Heart left ventricle (tissue), 16 donors: ENCODE results near the gene TMC4. TPM values are rescaled to one million over a fixed set of nuclear protein-coding genes. Genes with fewer than 3 reads are reported as not detected.

Source experiments
- ATAC-seq, 4 donors: fragments of 200-7000 bp; cut with Tn5 transposase; one replicate each; pipeline ENCODE4 v1.9.1; 2020 to 2022; ENCODE audit warnings: moderate library complexity in 4 of 4, mild to moderate bottlenecking in 3 of 4, moderate number of reproducible peaks in 1 of 4
- DNase-seq, 5 donors: peaks; one replicate each; pipeline ENCODE4 v3.0.0-alpha.2; 2020
- H3K27ac ChIP-seq, 12 donors: fragments of 200-600 bp; sonication (generic) in 4 of 12; one replicate each; pipeline versions ENCODE4 v1.5.0 to v1.8.0; 2016 to 2022; ENCODE audit warnings: mild to moderate bottlenecking in 2 of 12
- H3K27me3 ChIP-seq, 9 donors: fragments of 200-600 bp; sonication (generic) in 2 of 9; one replicate each; pipeline versions ENCODE4 v1.5.1 to v1.8.0; 2016 to 2022; ENCODE audit warnings: mild to moderate bottlenecking in 3 of 9
- H3K36me3 ChIP-seq, 9 donors: fragments of 200-600 bp; sonication (generic) in 2 of 9; one replicate each; pipeline versions ENCODE4 v1.5.0 to v1.8.0; 2018 to 2022; ENCODE audit warnings: mild to moderate bottlenecking in 2 of 9
- H3K4me1 ChIP-seq, 12 donors: fragments of 200-600 bp; sonication (generic) in 4 of 12; one replicate each; pipeline versions ENCODE4 v1.5.0 to v1.8.0; 2016 to 2022; ENCODE audit warnings: mild to moderate bottlenecking in 3 of 12
- H3K4me3 ChIP-seq, 12 donors: fragments of 200-600 bp; sonication (generic) in 4 of 12; one replicate each; pipeline versions ENCODE4 v1.5.0 to v1.8.0; 2017 to 2022; ENCODE audit warnings: mild to moderate bottlenecking in 9 of 12, moderate library complexity in 4 of 12
- H3K9me3 ChIP-seq, 12 donors: fragments of 200-600 bp; sonication (generic) in 4 of 12; one replicate each; pipeline versions ENCODE4 v1.5.0 to v1.8.0; 2016 to 2022; ENCODE audit warnings: mild to moderate bottlenecking in 1 of 12
- POLR2A ChIP-seq, 2 donors: fragments of 450-650 bp; IDR thresholded peaks; one replicate each; pipeline ENCODE4 v1.6.1; 2017; ENCODE audit warnings: antibody characterized with exemption in 2 of 2, mild to moderate bottlenecking in 2 of 2, moderate library complexity in 2 of 2
- WGBS, 4 donors: extraction: QIAGEN DNeasy Blood & Tissue Kit in 2 of 4; methylation state at CpG; one replicate each; pipeline versions ENCODE4 v1.1.5 to v1.1.7; 2013 to 2018; 5-methylcytosine and 5-hydroxymethylcytosine counted together
- intact Hi-C, 10 donors: fragments of 100-400 bp; cut with DNase I; formaldehyde crosslinking; loops; one replicate each; pipeline versions ENCODE4 v1.11.1 to v1.14.2; 2022
- polyA plus RNA-seq, 2 donors: library from polyadenylated mRNA; stranded (reverse); fragments of 200-250 nt; gene quantifications; one replicate each; pipeline ENCODE4 v1.2.3, GENCODE V29; 2013
- total RNA-seq, 9 donors: library from RNA; depleted of rRNA in 2 of 9; stranded (reverse); fragments of >200 nt in 2 of 9; fragmentation: NEBNext Ultra II Directional in 3 of 9; extraction: Animal tissue kit (Norgen Biotek cat#: 25700) in 3 of 9; gene quantifications; one replicate each; pipeline versions ENCODE4 v1.1.0 to v1.2.4, GENCODE V29; 2016 to 2023
- TF ChIP-seq, protein P1 (sequence below), 12 donors: fragments of 200-600 bp; sonication (generic) in 4 of 12; IDR thresholded peaks; one replicate each; pipeline versions ENCODE4 v1.5.0 to v1.8.0; 2018 to 2022; ENCODE audit warnings: antibody characterized with exemption in 12 of 12, mild to moderate bottlenecking in 5 of 12
- donor health status: ischemic (EF 13 %, LVEDD 7.1; RV severe dilation, severe dysfunction).
- donor health status: healthy with polysubstance abuse.
- donor health status: DM: no; HTN: yes; CAD: no.
- donor health status: DM: no; HTN: no; CAD: no.
- donor health status: ischemic (EF 25% LVEDD 6.9; RV normal size, moderate dysfunction).
- donor health status: ischemic (EF 25% LVEDD 5.7; RV mildly dilated, moderate dysfunction).
- donor health status: healthy.
- donor health status: DM: yes; HTN: yes; CAD: no.
- donor health status: ischemic (EF 35%, LVEDD 5.7; RV mildly dilated, moderate dysfunction).
- donor health status: nonischemic (EF 11% LVEDD 7.7; RV severe dilation, severe dysfunction).
- donor health status: DM: yes; HTN: yes; CAD: no.
- donor health status: PGD.
- donor health status: ischemic (EF 29% LVEDD 5.4; RV normal size, mild dysfunction).
- donor health status: nonischemic (EF 23%, LVEDD 6.1; RV moderate dilation, normal function).

The TMC4 gene
- total and polyA plus RNA-seq, 11 donors = 0.58 to 4.5 (median 2.1) TPM; not detected in 1

DNA sequence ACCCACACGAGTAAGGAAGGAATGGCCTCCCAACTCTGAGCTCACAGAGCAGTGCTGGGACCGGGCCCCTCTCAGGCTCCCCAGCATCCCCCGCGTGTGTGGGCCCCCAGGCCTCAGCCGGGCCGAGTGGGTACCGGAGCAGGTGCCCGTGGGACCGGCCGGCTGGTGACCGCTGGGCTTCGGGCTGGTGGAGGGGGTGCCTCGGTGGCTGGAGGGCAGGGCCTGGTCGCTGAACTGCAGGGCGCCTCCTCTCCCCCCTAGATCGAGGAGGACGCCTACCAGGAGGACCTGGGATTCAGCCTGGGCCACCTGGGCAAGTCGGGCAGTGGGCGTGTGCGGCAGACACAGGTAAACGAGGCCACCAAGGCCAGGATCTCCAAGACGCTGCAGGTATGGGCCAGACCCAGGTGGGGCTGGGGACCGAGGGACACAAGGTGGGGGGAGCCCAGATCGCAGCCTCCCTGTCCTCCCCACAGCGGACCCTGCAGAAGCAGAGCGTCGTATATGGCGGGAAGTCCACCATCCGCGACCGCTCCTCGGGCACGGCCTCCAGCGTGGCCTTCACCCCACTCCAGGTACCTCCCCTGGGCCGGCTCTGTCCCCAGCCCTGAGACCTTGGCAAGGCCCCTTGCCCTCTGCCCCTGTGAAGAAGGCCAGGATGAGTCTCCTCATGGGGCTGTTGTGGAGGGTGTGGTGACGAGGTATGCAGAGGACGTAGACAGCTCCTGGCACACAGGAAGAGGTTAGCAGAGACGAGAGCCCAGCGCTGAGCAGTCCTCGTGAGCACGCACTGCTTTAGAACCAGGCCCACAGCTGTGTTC is 44.0 kb downstream of the TMC4 start:
- DNase-seq (no peak), ATAC-seq (no peak)
- 96 to 97% (median 96%) methylated on average over 19 to 41 of the region's 41 CpGs for WGBS, 4 donors
- Histone ChIP-seq H3K27me3 (no peaks in the 10 kb centered on the region), H3K4me3 (no peak overlapping the region), H3K27ac (no peak overlapping the region), H3K36me3 (peaks cover 0 to 81% (median 77%) of the 10 kb centered on the region in 9 donors), H3K9me3 (no peaks in the 10 kb centered on the region), H3K4me1 (no peaks in the 10 kb centered on the region)
- TF ChIP-seq, protein P1, sequence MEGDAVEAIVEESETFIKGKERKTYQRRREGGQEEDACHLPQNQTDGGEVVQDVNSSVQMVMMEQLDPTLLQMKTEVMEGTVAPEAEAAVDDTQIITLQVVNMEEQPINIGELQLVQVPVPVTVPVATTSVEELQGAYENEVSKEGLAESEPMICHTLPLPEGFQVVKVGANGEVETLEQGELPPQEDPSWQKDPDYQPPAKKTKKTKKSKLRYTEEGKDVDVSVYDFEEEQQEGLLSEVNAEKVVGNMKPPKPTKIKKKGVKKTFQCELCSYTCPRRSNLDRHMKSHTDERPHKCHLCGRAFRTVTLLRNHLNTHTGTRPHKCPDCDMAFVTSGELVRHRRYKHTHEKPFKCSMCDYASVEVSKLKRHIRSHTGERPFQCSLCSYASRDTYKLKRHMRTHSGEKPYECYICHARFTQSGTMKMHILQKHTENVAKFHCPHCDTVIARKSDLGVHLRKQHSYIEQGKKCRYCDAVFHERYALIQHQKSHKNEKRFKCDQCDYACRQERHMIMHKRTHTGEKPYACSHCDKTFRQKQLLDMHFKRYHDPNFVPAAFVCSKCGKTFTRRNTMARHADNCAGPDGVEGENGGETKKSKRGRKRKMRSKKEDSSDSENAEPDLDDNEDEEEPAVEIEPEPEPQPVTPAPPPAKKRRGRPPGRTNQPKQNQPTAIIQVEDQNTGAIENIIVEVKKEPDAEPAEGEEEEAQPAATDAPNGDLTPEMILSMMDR (IDR thresholded peaks at IDR 0.05) = no peak
- no peak for TF ChIP-seq POLR2A (IDR thresholded peaks at IDR 0.05)
- intact Hi-C loops = no loop called here

DNA sequence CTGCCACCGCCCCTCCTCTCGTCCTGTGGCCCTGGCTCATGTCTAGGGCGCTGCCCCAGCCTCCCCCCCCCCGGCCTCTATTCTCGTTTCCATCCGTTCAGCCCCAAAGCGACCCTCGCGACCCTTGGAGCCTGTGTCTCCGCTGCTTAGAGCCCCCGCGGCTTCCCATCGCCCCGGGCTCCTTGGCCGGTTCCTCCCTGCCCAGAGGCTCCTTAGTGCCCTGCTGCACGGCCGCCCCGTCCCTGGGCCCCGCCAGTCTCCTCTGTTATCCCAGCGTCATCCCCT is 44.6 kb downstream of the TMC4 start:
- Histone ChIP-seq H3K36me3 (peaks cover 0 to 88% (median 83%) of the 10 kb centered on the region in 9 donors), H3K9me3 (no peaks in the 10 kb centered on the region), H3K27me3 (no peaks in the 10 kb centered on the region), H3K27ac (no peak overlapping the region), H3K4me1 (no peaks in the 10 kb centered on the region), H3K4me3 (no peak overlapping the region)
- intact Hi-C loops = no loop called here
- TF ChIP-seq POLR2A (IDR thresholded peaks at IDR 0.05) = no peak
- TF ChIP-seq, protein P1 (IDR thresholded peaks at IDR 0.05) = no peak
- ATAC-seq (no peak), DNase-seq (no peak)
- 88 to 93% (median 92%) methylated on average over 20 of the region's 20 CpGs for WGBS, 4 donors

DNA sequence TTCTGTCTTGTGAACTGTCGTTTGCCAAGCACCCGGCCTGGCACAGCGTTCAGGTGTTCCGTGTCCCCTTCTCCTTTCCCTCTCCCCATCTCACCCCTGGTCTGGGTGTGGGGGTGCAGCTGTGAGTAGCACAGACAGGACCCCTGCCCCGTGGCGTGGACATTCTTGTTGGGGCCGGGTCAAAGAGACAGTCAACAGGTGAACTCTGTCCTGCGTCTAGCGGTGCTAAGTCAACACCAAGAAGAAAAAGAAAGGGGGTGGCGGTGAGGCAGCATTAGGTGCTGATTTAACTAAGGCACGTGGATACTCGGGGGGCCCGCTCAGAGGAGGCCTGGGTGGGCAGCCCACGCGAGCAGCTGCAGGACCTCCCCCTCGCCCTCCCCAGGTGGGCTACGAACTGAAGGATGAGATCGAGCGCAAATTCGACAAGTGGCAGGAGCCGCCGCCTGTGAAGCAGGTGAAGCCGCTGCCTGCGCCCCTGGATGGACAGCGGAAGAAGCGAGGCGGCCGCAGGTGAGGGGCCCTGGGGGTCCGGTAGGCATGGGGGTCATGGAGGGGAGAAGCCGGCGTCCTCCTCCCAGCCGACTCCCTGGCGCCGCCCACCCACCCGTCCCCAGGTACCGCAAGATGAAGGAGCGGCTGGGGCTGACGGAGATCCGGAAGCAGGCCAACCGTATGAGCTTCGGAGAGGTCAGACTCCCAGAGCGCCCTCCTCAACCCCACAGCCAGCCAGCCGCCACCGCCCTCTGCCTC is 45.1 kb downstream of the TMC4 start:
- DNase-seq (no peak), ATAC-seq (no peak)
- peaks cover 0 to 90% (median 85%) of the 10 kb centered on the region in 9 donors for H3K36me3 ChIP-seq
- no peaks in the 10 kb centered on the region for H3K4me1 ChIP-seq
- H3K9me3 ChIP-seq = no peaks in the 10 kb centered on the region
- WGBS, 4 donors = 93 to 95% (median 94%) methylated on average over 44 of the region's 44 CpGs
- H3K4me3 ChIP-seq = no peak overlapping the region
- H3K27ac ChIP-seq = no peak overlapping the region
- intact Hi-C loops = no loop called here
- no peaks in the 10 kb centered on the region for H3K27me3 ChIP-seq
- TF ChIP-seq, protein P1 (IDR thresholded peaks at IDR 0.05) = no peak
- no peak for TF ChIP-seq POLR2A (IDR thresholded peaks at IDR 0.05)

DNA sequence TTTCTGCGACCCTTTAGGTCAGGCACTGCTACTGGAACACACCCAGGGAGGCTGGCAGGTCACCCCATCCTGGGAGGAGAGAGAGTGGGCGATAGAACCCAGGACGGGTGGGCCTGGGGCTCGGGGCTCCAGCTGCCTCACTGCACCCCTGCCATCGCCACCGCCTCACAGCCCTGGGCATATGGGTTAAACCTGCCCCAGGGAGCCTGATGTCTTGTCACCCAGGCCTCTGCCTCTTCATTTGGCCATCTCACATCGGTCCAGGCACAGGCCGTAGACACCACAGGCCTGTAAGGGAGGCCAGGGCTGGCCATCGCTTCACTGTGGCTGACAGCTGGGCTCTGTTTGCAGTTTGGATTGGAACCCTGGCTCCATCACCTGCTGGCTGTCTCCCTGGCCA is 47.2 kb downstream of the TMC4 start:
- ATAC-seq (no peak), DNase-seq (no peak)
- WGBS, 4 donors = 83 to 92% (median 87%) methylated on average over 7 to 9 of the region's 9 CpGs
- Histone ChIP-seq H3K9me3 (no peaks in the 10 kb centered on the region), H3K27me3 (no peaks in the 10 kb centered on the region), H3K4me1 (no peaks in the 10 kb centered on the region), H3K4me3 (no peak overlapping the region), H3K27ac (no peak overlapping the region), H3K36me3 (peaks cover 0 to 92% (median 89%) of the 10 kb centered on the region in 9 donors)
- intact Hi-C loops = no loop called here
- TF ChIP-seq, protein P1 (IDR thresholded peaks at IDR 0.05) = no peak
